B cell (primary cell): ENCODE data around the gene PROM1.

Source experiments
- EZH2 ChIP-seq: IDR thresholded peaks from 2 replicates; pipeline ENCODE4 v1.6.1; 2012; ENCODE audit warnings: borderline replicate concordance, low read depth, mild to moderate bottlenecking, moderate library complexity, low read length; ENCODE audit not compliant: insufficient read depth, poor library complexity, severe bottlenecking
- TF ChIP-seq, protein P1 (sequence below): fragments of 200-600 bp; IDR thresholded peaks from one replicate; pipeline ENCODE4 v1.8.0; 2022; ENCODE audit warnings: antibody characterized with exemption, mild to moderate bottlenecking

DNA sequence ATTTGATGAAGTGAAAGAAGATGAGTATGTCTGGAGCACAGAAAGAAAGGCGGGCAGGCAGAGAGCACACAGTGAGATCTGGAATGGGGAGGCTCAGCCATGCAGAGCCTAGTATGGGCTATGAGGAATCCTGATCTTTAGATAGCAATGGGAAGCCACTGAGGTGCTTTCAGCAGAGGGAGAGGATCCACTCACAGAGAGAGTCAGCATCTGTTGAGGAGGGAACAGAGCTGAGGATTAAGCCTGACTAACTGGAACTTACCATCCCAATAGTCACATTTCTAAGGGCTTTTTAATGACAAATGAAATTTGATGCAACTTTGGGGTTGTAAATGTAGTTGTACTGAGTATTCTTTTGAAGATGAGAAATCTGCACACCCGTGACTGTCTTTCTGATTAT, 100.2 kb downstream of the PROM1 start:
- TF ChIP-seq, protein P1, sequence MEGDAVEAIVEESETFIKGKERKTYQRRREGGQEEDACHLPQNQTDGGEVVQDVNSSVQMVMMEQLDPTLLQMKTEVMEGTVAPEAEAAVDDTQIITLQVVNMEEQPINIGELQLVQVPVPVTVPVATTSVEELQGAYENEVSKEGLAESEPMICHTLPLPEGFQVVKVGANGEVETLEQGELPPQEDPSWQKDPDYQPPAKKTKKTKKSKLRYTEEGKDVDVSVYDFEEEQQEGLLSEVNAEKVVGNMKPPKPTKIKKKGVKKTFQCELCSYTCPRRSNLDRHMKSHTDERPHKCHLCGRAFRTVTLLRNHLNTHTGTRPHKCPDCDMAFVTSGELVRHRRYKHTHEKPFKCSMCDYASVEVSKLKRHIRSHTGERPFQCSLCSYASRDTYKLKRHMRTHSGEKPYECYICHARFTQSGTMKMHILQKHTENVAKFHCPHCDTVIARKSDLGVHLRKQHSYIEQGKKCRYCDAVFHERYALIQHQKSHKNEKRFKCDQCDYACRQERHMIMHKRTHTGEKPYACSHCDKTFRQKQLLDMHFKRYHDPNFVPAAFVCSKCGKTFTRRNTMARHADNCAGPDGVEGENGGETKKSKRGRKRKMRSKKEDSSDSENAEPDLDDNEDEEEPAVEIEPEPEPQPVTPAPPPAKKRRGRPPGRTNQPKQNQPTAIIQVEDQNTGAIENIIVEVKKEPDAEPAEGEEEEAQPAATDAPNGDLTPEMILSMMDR, result no peak
- no peak for TF ChIP-seq EZH2
